ENCODE data around the gene CCT8.
A peak's percentile ranks its signal among the peaks of the same experiment; 100 is the strongest.
"Not testable (repeated sequence)": the region's sequence is repeated elsewhere in the genome, so short reads cannot be mapped to it uniquely, and the experiment has no call there.

CCT8 gene

DNA sequence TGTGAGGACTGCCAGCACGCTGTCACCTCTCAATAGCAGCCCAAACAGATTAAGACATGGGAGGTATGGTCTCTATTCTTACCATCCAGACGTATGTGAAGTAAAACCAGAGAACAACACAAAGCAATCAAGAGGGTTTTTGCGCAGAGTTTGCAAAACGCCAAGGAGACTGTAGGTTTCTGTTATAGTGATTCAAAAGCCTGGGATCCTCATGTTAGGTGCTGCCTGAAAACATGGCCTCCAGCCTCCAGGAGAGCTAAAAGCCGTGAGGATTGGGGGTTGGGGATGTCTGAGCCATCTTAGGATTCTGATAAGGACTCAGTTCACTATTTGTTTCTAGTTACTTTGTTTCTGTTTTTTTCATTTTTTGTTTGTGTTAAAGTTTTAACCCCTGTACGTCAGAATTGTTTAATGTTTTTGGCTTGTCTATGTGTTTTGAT is 4.2 kb upstream of the CCT8 start:
- Histone ChIP-seq H3K36me3 (ENCODE audit: control insufficient read depth, insufficient read depth, low read length) (no peaks in the 10 kb centered on the region), H3K4me3 (ENCODE audit: insufficient read depth, low read depth, low read length) (no peak overlapping the region), H3K27ac (ENCODE audit: insufficient read depth, low read depth, low read length, poor library complexity, severe bottlenecking) (no peak overlapping the region), H3K27me3 (ENCODE audit: control insufficient read depth, insufficient read depth, low read length, poor library complexity, severe bottlenecking) (no peaks in the 10 kb centered on the region), H3K4me1 (ENCODE audit: control insufficient read depth, insufficient read depth, low read length) (no peaks in the 10 kb centered on the region), H3K9me3 (ENCODE audit: control insufficient read depth, low read length) (no peaks in the 10 kb centered on the region)
- WGBS, 2 experiments, result 93% methylated on average over 5 of the region's 6 CpGs

DNA sequence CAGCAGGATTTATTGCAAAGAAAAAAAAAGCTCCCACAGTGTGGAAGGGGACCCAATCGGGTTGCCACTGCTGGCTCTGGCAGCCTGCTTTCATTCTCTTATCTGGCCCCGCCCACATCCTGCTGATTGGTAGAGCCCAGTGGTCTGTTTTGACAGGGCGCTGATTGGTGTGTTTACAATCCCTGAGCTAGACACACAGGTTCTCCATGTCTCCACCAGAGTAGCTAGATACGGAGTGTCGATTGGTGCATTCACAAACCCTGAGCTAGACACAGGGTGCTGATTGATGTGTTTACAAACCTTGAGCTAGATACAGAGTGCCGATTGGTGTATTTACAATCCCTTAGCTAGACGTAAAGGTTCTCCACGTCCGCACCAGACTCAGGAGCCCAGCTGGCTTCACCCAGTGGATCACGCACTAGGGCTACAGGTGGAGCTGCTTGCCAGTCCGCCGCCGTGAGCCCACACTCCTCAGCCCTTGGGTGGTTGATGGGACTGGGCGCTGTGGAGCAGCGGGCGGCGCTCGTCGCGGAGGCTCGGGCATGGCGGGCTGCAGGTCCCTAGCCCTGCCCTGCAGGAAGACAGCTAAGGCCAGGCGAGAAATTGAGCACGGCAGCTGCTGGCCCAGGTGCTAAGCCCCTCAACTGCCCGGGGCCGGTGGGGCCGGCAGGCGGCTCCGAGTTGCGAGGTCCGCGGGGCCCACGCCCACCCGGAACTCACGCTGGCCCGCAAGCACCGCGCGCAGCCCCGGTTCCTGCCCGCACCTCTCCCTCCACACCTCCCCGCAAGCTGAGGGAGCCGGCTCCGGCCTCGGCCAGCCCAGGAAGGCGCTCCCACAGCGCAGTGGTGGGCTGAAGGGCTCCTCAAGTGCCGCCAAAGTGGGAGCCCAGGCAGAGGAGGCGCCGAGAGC is 3.5 kb upstream of the CCT8 start:
- not testable (repeated sequence) for H3K4me3 ChIP-seq (ENCODE audit: insufficient read depth, low read depth, low read length); H3K4me1 ChIP-seq (ENCODE audit: control insufficient read depth, insufficient read depth, low read length); H3K27ac ChIP-seq (ENCODE audit: insufficient read depth, low read depth, low read length, poor library complexity, severe bottlenecking); H3K36me3 ChIP-seq (ENCODE audit: control insufficient read depth, insufficient read depth, low read length); H3K27me3 ChIP-seq (ENCODE audit: control insufficient read depth, insufficient read depth, low read length, poor library complexity, severe bottlenecking); H3K9me3 ChIP-seq (ENCODE audit: control insufficient read depth, low read length)
- WGBS, 2 experiments, result 92 to 94% methylated on average over 50 of the region's 50 CpGs

DNA sequence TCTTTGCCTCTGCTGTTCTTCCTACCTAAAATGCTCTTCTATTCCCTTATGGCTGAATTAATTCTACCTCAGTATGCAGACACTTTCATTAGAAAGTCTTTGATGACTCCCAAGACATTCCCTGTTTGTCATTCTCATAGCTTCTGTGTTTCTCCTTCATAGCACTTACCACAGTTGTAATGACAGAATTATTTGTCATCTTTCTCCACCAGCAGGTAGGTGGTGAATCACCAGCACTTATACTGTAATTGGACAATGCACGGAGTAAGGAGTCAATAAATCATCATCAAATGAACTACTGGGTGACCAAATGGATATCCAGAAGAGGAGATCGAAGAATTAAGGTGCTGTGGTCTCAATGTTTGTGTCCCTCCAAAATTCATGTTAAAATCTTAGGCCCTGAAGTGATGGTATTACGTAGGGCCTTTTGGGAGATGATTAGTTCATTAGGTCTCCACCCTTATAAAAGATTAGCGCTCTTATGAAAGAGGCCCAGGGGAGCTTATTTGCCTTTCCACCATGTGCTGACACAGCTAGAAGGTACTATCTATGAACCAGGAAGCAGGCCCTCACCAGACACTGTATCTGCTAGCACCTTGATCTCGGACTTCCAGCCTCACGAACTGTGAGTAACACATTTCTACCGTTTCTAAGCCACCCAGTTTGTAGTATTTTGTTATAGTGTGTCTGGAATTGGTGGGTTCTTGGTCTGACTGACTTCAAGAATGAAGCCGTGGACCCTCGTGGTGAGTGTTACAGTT is 2.4 kb upstream of the CCT8 start:
- Histone ChIP-seq H3K4me1 (ENCODE audit: control insufficient read depth, insufficient read depth, low read length) (peaks cover 9% of the 10 kb centered on the region), H3K36me3 (ENCODE audit: control insufficient read depth, insufficient read depth, low read length) (no peaks in the 10 kb centered on the region), H3K27ac (ENCODE audit: insufficient read depth, low read depth, low read length, poor library complexity, severe bottlenecking) (no peak overlapping the region), H3K4me3 (ENCODE audit: insufficient read depth, low read depth, low read length) (no peak overlapping the region), H3K9me3 (ENCODE audit: control insufficient read depth, low read length) (no peaks in the 10 kb centered on the region), H3K27me3 (ENCODE audit: control insufficient read depth, insufficient read depth, low read length, poor library complexity, severe bottlenecking) (no peaks in the 10 kb centered on the region)
- 93 to 95% methylated on average over 9 of the region's 9 CpGs for WGBS, 2 experiments

DNA sequence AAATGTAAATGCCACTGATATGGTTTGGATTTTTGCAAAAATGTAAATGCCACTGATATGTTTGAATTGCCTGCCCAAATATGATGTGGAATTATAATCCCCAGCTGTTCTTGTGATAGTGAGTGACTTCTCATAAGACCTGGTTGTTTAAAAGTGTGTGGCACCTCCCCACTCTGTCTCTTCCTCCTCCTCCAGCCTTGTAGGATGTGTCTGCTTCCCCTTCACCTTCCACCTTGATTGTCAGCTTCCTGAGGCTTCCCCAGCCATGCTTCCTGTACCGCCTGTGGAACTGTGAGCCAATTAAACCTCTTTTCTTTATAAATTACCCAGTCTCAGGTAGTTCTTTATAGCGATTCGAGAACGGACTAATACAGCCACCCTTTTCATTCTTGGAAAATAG is 1.3 kb upstream of the CCT8 start:
- Histone ChIP-seq H3K27me3 (ENCODE audit: control insufficient read depth, insufficient read depth, low read length, poor library complexity, severe bottlenecking) (no peaks in the 10 kb centered on the region), H3K4me3 (ENCODE audit: insufficient read depth, low read depth, low read length) (no peak overlapping the region), H3K36me3 (ENCODE audit: control insufficient read depth, insufficient read depth, low read length) (no peaks in the 10 kb centered on the region), H3K9me3 (ENCODE audit: control insufficient read depth, low read length) (no peaks in the 10 kb centered on the region), H3K4me1 (ENCODE audit: control insufficient read depth, insufficient read depth, low read length) (peaks cover 9% of the 10 kb centered on the region), H3K27ac (ENCODE audit: insufficient read depth, low read depth, low read length, poor library complexity, severe bottlenecking) (no peak overlapping the region)
- WGBS, 2 experiments, result 90 to 95% methylated on average over 1 of the region's 4 CpGs

DNA sequence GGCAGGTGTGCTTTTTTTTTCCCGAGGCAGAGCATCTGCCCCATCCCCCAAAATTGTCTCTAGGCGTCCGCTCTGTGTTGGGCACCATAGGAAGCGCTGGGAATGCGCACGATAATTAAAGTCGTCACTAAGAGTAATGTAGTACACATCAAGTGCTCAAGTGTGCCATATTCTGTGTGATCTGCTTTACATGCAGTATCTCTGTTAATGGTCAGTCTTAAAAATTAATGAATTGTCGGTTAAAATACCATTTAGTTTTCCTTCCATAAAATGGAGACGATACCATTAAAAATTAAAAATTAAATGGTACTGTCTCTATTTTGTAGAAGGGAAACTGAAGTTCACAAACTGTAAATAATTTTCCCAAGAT is 544 bp upstream of the CCT8 start:
- Histone ChIP-seq H3K27me3 (ENCODE audit: control insufficient read depth, insufficient read depth, low read length, poor library complexity, severe bottlenecking) (no peaks in the 10 kb centered on the region), H3K36me3 (ENCODE audit: control insufficient read depth, insufficient read depth, low read length) (no peaks in the 10 kb centered on the region), H3K27ac (ENCODE audit: insufficient read depth, low read depth, low read length, poor library complexity, severe bottlenecking) (peak overlapping the region; percentile 27), H3K9me3 (ENCODE audit: control insufficient read depth, low read length) (no peaks in the 10 kb centered on the region), H3K4me3 (ENCODE audit: insufficient read depth, low read depth, low read length) (peak overlapping the region; percentile 78), H3K4me1 (ENCODE audit: control insufficient read depth, insufficient read depth, low read length) (peaks cover 9% of the 10 kb centered on the region)
- 3 to 4% methylated on average over 7 of the region's 9 CpGs for WGBS, 2 experiments

DNA sequence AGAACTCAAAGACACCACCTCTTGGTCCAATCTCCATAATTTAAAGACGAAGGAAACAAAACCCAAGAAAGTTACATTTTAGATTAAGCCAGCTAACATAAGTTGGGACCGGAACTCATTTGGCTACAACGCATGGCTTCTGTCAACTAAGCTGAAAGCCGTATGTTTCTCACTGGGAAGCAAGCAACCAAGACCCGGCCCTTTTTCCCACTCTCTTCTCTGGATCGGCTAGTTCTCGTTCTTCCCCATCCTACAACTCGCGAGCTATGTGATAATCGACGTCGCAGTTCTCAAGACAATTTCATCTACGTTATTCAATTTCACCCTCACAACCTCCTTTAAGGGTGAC is 601 bp downstream of the CCT8 start:
- peak overlapping the region; percentile 67 for H3K27ac ChIP-seq (ENCODE audit: insufficient read depth, low read depth, low read length, poor library complexity, severe bottlenecking)
- no peaks in the 10 kb centered on the region for H3K9me3 ChIP-seq (ENCODE audit: control insufficient read depth, low read length)
- 0% methylated on average over 13 of the region's 13 CpGs for WGBS, 2 experiments
- peaks cover 9% of the 10 kb centered on the region for H3K4me1 ChIP-seq (ENCODE audit: control insufficient read depth, insufficient read depth, low read length)
- H3K4me3 ChIP-seq (ENCODE audit: insufficient read depth, low read depth, low read length), result peak overlapping the region; percentile 78
- H3K27me3 ChIP-seq (ENCODE audit: control insufficient read depth, insufficient read depth, low read length, poor library complexity, severe bottlenecking), result no peaks in the 10 kb centered on the region
- H3K36me3 ChIP-seq (ENCODE audit: control insufficient read depth, insufficient read depth, low read length), result peaks cover 2% of the 10 kb centered on the region

DNA sequence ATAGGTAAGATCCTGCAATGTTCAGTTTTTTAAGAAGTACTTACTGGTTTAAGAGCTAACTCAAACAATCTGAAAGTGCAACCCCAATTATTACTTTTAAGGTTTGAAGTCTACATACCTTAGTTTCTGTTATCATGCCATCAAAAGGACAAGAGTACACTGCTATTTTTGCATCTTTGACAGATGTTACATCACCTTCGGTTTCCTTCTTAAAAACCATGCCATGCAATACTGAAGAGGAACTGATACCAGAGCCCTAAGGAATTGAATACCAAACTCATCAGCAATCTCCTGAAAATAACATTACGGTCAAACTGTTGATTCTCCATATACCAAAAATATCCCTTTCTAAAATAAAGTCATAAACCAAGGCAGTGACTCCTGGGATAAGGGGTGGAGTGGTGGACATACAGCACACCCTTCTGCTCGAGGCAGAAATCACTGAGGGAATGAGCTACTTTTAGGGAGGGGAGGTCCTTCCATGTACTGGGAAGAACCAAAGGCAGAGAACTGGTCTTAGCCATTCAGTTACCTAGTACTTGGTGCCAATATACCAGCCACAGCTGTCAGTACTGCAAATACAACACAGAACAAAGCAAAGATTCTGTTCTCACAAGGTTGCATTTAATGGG is 8.5 kb downstream of the CCT8 start:
- 96 to 99% methylated on average over 3 of the region's 3 CpGs for WGBS, 2 experiments
- Histone ChIP-seq H3K27me3 (ENCODE audit: control insufficient read depth, insufficient read depth, low read length, poor library complexity, severe bottlenecking) (no peaks in the 10 kb centered on the region), H3K4me1 (ENCODE audit: control insufficient read depth, insufficient read depth, low read length) (no peaks in the 10 kb centered on the region), H3K9me3 (ENCODE audit: control insufficient read depth, low read length) (no peaks in the 10 kb centered on the region), H3K36me3 (ENCODE audit: control insufficient read depth, insufficient read depth, low read length) (peaks cover 59% of the 10 kb centered on the region), H3K27ac (ENCODE audit: insufficient read depth, low read depth, low read length, poor library complexity, severe bottlenecking) (no peak overlapping the region), H3K4me3 (ENCODE audit: insufficient read depth, low read depth, low read length) (no peak overlapping the region)

DNA sequence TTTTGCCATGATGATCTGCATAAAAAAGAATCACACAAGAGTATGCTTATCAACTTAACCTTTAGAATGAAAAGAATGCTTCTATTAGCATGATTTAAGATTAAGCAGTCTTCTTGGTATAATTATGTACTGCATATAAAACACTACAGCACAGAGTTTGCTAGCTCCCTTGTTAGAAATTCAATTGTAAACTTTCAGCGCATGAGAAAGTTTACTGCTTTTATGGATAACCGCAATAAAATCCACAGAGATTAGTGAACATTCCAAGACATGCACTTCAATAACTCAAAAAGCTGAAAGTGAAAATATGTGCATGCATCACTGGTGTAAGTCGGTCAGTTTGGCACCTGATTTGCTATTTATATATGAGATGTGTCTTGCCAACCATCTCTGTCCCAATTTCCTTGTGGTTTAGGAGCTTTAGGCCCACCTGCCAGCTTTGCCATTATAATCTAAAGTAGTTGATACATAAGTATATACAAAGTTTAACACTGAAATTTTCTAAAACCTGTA is 16.9 kb downstream of the CCT8 start:
- no peaks in the 10 kb centered on the region for H3K4me1 ChIP-seq (ENCODE audit: control insufficient read depth, insufficient read depth, low read length)
- H3K4me3 ChIP-seq (ENCODE audit: insufficient read depth, low read depth, low read length), result no peak overlapping the region

DNA sequence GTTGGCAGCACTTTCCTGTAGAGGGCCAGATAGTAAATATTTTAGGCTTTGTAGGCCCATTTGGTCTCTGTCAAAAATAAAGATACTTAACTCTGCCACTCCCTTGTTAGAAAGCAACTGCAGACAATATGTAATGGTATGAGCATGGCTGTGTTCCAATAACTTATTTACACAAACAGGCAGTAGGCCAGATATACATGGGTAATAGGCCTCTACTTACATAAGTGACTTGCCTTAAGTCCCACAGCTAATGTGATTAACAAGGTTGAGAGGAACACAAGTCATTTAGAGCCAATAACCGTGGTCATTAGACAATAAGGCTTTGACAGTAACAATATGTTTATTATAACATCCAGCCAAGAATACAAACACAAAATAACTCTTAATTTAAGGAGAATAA is 17.4 kb downstream of the CCT8 start:
- H3K36me3 ChIP-seq (ENCODE audit: control insufficient read depth, insufficient read depth, low read length), result peaks cover 60% of the 10 kb centered on the region
- no peaks in the 10 kb centered on the region for H3K27me3 ChIP-seq (ENCODE audit: control insufficient read depth, insufficient read depth, low read length, poor library complexity, severe bottlenecking)
- H3K9me3 ChIP-seq (ENCODE audit: control insufficient read depth, low read length), result no peaks in the 10 kb centered on the region
- H3K27ac ChIP-seq (ENCODE audit: insufficient read depth, low read depth, low read length, poor library complexity, severe bottlenecking), result no peak overlapping the region
- H3K4me1 ChIP-seq (ENCODE audit: control insufficient read depth, insufficient read depth, low read length), result no peaks in the 10 kb centered on the region
- 100% methylated on average over 1 of the region's 1 CpG for WGBS, 2 experiments
- H3K4me3 ChIP-seq (ENCODE audit: insufficient read depth, low read depth, low read length), result no peak overlapping the region

More for the DNA sequence above, 16.9 kb downstream of the CCT8 start:
- H3K27ac ChIP-seq (ENCODE audit: insufficient read depth, low read depth, low read length, poor library complexity, severe bottlenecking), result no peak overlapping the region
- no peaks in the 10 kb centered on the region for H3K9me3 ChIP-seq (ENCODE audit: control insufficient read depth, low read length)
- peaks cover 63% of the 10 kb centered on the region for H3K36me3 ChIP-seq (ENCODE audit: control insufficient read depth, insufficient read depth, low read length)
- WGBS, 2 experiments, result 97 to 100% methylated on average over 3 of the region's 3 CpGs
- no peaks in the 10 kb centered on the region for H3K27me3 ChIP-seq (ENCODE audit: control insufficient read depth, insufficient read depth, low read length, poor library complexity, severe bottlenecking)

DNA sequence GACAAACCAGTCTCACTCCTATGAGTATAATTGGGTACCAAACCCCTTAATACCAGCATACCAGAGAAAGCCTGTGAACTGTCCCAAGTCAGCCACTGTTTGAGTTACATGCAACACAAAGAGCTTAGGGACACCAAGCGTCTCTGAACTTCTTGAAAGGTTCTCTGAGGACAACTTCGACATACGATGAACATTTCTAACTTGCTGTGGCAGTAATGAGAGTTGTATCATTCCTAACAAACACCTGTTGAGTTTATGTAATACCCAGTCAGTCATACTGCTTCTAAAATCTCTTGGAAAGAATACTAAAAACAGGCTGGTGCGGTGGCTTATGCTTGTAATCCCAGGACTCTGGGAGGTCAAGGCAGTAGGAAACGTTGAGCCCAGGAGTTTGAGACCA is 18.4 kb downstream of the CCT8 start:
- no peak overlapping the region for H3K27ac ChIP-seq (ENCODE audit: insufficient read depth, low read depth, low read length, poor library complexity, severe bottlenecking)
- no peak overlapping the region for H3K4me3 ChIP-seq (ENCODE audit: insufficient read depth, low read depth, low read length)
- no peaks in the 10 kb centered on the region for H3K9me3 ChIP-seq (ENCODE audit: control insufficient read depth, low read length)
- H3K36me3 ChIP-seq (ENCODE audit: control insufficient read depth, insufficient read depth, low read length), result peaks cover 62% of the 10 kb centered on the region
- WGBS, 2 experiments, result 96 to 100% methylated on average over 5 of the region's 5 CpGs
- no peaks in the 10 kb centered on the region for H3K4me1 ChIP-seq (ENCODE audit: control insufficient read depth, insufficient read depth, low read length)
- no peaks in the 10 kb centered on the region for H3K27me3 ChIP-seq (ENCODE audit: control insufficient read depth, insufficient read depth, low read length, poor library complexity, severe bottlenecking)
